K562 (cell line): ENCODE data around the gene DGCR8. TPM values are rescaled to one million over a fixed set of nuclear protein-coding genes. Genes with fewer than 3 reads are reported as not detected.
A peak's percentile ranks its signal among the peaks of the same experiment; 100 is the strongest.

Source experiments
- CBX3 ChIP-seq, 2 experiments: IDR thresholded peaks; 1 replicate in 1 of 2; 2 replicates in 1 of 2; pipeline ENCODE4 v1.6.1; 2012; ENCODE audit warnings: inconsistent platforms in 2 of 2, low read length in 2 of 2, borderline replicate concordance in 1 of 2, control low read depth in 1 of 2
- CHCHD3 ChIP-seq: fragments of 250-450 bp; sonication (Bioruptor Pico); IDR thresholded peaks from 2 replicates; pipeline ENCODE4 v2.1.2; 2022; ENCODE audit warnings: mild to moderate bottlenecking
- COPS2 ChIP-seq: fragments of 450-650 bp; conservative IDR thresholded peaks from 2 replicates; pipeline ENCODE4 v1.6.1; 2016; ENCODE audit warnings: mild to moderate bottlenecking, moderate library complexity
- ELK1 ChIP-seq: sonication (generic); formaldehyde crosslinking; IDR thresholded peaks from 2 replicates; pipeline ENCODE4 v1.8.1; 2022; ENCODE audit warnings: missing genetic modification reagents
- GMEB1 ChIP-seq: fragments of 250-450 bp; sonication (Bioruptor Pico); IDR thresholded peaks from 2 replicates; pipeline ENCODE4 v1.4.0; 2020; ENCODE audit warnings: mild to moderate bottlenecking
- HIVEP1 ChIP-seq: fragments of 250-450 bp; sonication (Bioruptor Pico); IDR thresholded peaks from 2 replicates; pipeline ENCODE4 v1.4.0; 2020; ENCODE audit warnings: mild to moderate bottlenecking
- HNRNPH1 ChIP-seq: fragments of 200-400 bp; formaldehyde crosslinking; optimal IDR thresholded peaks from 2 replicates; pipeline ENCODE3; 2017; ENCODE audit warnings: low read depth, mild to moderate bottlenecking, low read length, moderate library complexity
- KHSRP ChIP-seq: fragments of 450-650 bp; IDR thresholded peaks from 2 replicates; pipeline ENCODE4 v1.6.1; 2017
- LARP7 ChIP-seq: fragments of 450-650 bp; IDR thresholded peaks from 2 replicates; pipeline ENCODE4 v1.6.1; 2016
- MAZ ChIP-seq, 2 experiments: fragments of 450-650 bp in 1 of 2; sonication (generic) in 1 of 2; formaldehyde crosslinking; IDR thresholded peaks in 1 of 2; conservative IDR thresholded peaks in 1 of 2; 2 replicates each; pipeline versions ENCODE4 v1.4.0 to v1.5.0; 2020; ENCODE audit warnings: mild to moderate bottlenecking in 1 of 2, missing genetic modification reagents in 1 of 2
- NBN ChIP-seq: fragments of 450-650 bp; IDR thresholded peaks from 2 replicates; pipeline ENCODE4 v1.6.1; 2016; ENCODE audit warnings: low read depth, mild to moderate bottlenecking
- PRDM10 ChIP-seq: fragments of 450-650 bp; IDR thresholded peaks from 2 replicates; pipeline ENCODE4 v1.6.1; 2018; ENCODE audit not compliant: partially characterized antibody
- RBM34 ChIP-seq: fragments of 200-400 bp; formaldehyde crosslinking; IDR thresholded peaks from 2 replicates; pipeline ENCODE4 v1.6.1; 2018; ENCODE audit warnings: low read length, borderline replicate concordance; ENCODE audit not compliant: insufficient read depth
- SIRT6 ChIP-seq: IDR thresholded peaks from one replicate; pipeline ENCODE4 v1.6.1; 2012; ENCODE audit warnings: low read depth, mild to moderate bottlenecking, control low read depth, inconsistent platforms, low read length, moderate library complexity
- SRSF7 ChIP-seq: fragments of 200-400 bp; formaldehyde crosslinking; optimal IDR thresholded peaks from 2 replicates; pipeline ENCODE3; 2017; ENCODE audit warnings: mild to moderate bottlenecking, low read depth, low read length
- TCF3 ChIP-seq: sonication (generic); formaldehyde crosslinking; IDR thresholded peaks from 2 replicates; pipeline ENCODE4 v1.4.0; 2020; ENCODE audit warnings: mild to moderate bottlenecking, missing genetic modification reagents
- TEAD2 ChIP-seq: fragments of 450-650 bp; IDR thresholded peaks from 2 replicates; pipeline ENCODE4 v1.6.1; 2016; ENCODE audit warnings: missing genetic modification characterization, control low read depth, missing compliant biosample characterization
- ZBTB33 ChIP-seq: sonication (generic); formaldehyde crosslinking; IDR thresholded peaks from 2 replicates; pipeline ENCODE4 v1.8.1; 2023; ENCODE audit warnings: mild to moderate bottlenecking, missing genetic modification reagents
- ZC3H8 ChIP-seq: fragments of 450-650 bp; IDR thresholded peaks from 2 replicates; pipeline ENCODE4 v1.6.1; 2017
- ZFX ChIP-seq: sonication (generic); formaldehyde crosslinking; IDR thresholded peaks from 2 replicates; pipeline ENCODE4 v1.8.0; 2022; ENCODE audit warnings: mild to moderate bottlenecking, missing genetic modification reagents, moderate library complexity
- ZNF165 ChIP-seq: fragments of 250-450 bp; sonication (Bioruptor Pico); IDR thresholded peaks from 2 replicates; pipeline ENCODE4 v1.4.0; 2020; ENCODE audit warnings: borderline replicate concordance
- ZNF780A ChIP-seq: fragments of 250-450 bp; sonication (Bioruptor Pico); IDR thresholded peaks from 2 replicates; pipeline ENCODE4 v1.5.0; 2021; ENCODE audit warnings: mild to moderate bottlenecking
- polyA plus RNA-seq, 8 experiments: library from polyadenylated mRNA; depleted of rRNA in 4 of 8; stranded (reverse) in 5 of 8; unstranded in 3 of 8; fragments of >200 nt; fragmentation: Nextera tagmentation in 2 of 8; fragmentation: Illumina TruSeq in 1 of 8; extraction: Ambion mirVana in 2 of 8; extraction: Trizol in 1 of 8; gene quantifications; 2 replicates each; pipeline versions ENCODE4 v1.2.1 to v1.2.3, GENCODE V29; 2011 to 2014; ENCODE audit warnings: inconsistent platforms in 1 of 8, missing spikeins in 1 of 8
- total RNA-seq, 7 experiments: library from RNA; depleted of rRNA in 6 of 7; stranded (reverse); fragments of >200 nt in 6 of 7; fragmentation: Illumina TruSeq in 2 of 7; extraction: Trizol in 2 of 7; gene quantifications; 2 replicates each; pipeline versions ENCODE4 v1.2.1 to v1.2.3, GENCODE V29; 2011 to 2021; ENCODE audit warnings: low replicate concordance in 1 of 7

The DGCR8 gene
- total and polyA plus RNA-seq, 9 of the 15 experiments (the other 6 are each of a cell fraction or from before 2014, with no cell fraction given), result 5.9 to 144 (median 80.1) TPM

- no peak for TF ChIP-seq CBX3 (IDR thresholded peaks at IDR 0.05; ENCODE audit: borderline replicate concordance in 1 of 2, low read length in 2 of 2)
- TF ChIP-seq COPS2, result no peak
- no peak for TF ChIP-seq KHSRP
- peak; percentile 82 for TF ChIP-seq TEAD2
- TF ChIP-seq LARP7, result no peak
- peak; percentile 90 for TF ChIP-seq HIVEP1 (CRISPR knock-in tag)
- no peak for TF ChIP-seq PRDM10
- no peak for TF ChIP-seq ZC3H8
- TF ChIP-seq ZNF780A (CRISPR knock-in tag), result no peak
- no peak for TF ChIP-seq TCF3 (CRISPR knock-in tag)
- TF ChIP-seq ZBTB33 (CRISPR knock-in tag), result no peak
- peak in 1 of 2 experiments; percentile 97; a peak in 2 of 4 replicates for TF ChIP-seq MAZ (CRISPR knock-in tag; conservative IDR thresholded peaks at IDR 0.05 in 1 of 2, IDR thresholded peaks at IDR 0.05 in 1 of 2)
- TF ChIP-seq ELK1, result no peak
- TF ChIP-seq ZFX (CRISPR knock-in tag), result no peak
- no peak for TF ChIP-seq HNRNPH1
- TF ChIP-seq ZNF165, result peak; percentile 95
- TF ChIP-seq SIRT6, result no peak
- peak; percentile 75; the same call in 1 of the 2 replicates for TF ChIP-seq CHCHD3
- TF ChIP-seq GMEB1 (CRISPR knock-in tag), result peak; percentile 85
- no peak for TF ChIP-seq NBN
- no peak for TF ChIP-seq SRSF7
- TF ChIP-seq RBM34, result no peak
These were observed at the start of gene DGCR8 (continued) for GRCh38 chr22:20079745-20080444.
